Immature natural killer cell (primary cell): ENCODE measurements around the gene AXL. TPM values are rescaled to one million over a fixed set of nuclear protein-coding genes. Genes with fewer than 3 reads are reported as not detected.
"Not testable (repeated sequence)": the region's sequence is repeated elsewhere in the genome, so short reads cannot be mapped to it uniquely, and the experiment has no call there.

ENCODE experiments used
- DNase-seq, 3 donors: peaks; one replicate each; pipeline ENCODE4 v3.0.0; 2022; ENCODE audit warnings: mixed read lengths in 1 of 3
- H3K27ac Mint-ChIP-seq, 6 donors: one replicate each; pipeline ENCODE4 v1.8.0; 2020; ENCODE audit warnings: mixed read lengths in 6 of 6, mild to moderate bottlenecking in 5 of 6, inconsistent platforms in 4 of 6, moderate library complexity in 3 of 6
- H3K27me3 Mint-ChIP-seq, 3 donors: one replicate each; pipeline ENCODE4 v1.8.0; 2020 to 2021; ENCODE audit warnings: low read depth in 3 of 3, mild to moderate bottlenecking in 3 of 3, mixed read lengths in 3 of 3, moderate library complexity in 3 of 3, inconsistent platforms in 1 of 3
- H3K36me3 Mint-ChIP-seq, 3 donors: one replicate each; pipeline ENCODE4 v1.8.0; 2020; ENCODE audit warnings: mixed read lengths in 3 of 3, inconsistent platforms in 2 of 3, mild to moderate bottlenecking in 2 of 3
- H3K4me1 Mint-ChIP-seq, 2 donors: one replicate each; pipeline ENCODE4 v1.8.0; 2020; ENCODE audit warnings: inconsistent platforms in 2 of 2, mild to moderate bottlenecking in 2 of 2, mixed read lengths in 2 of 2, moderate library complexity in 1 of 2
- H3K4me3 Mint-ChIP-seq, 5 donors: one replicate each; pipeline ENCODE4 v1.8.0; 2020; ENCODE audit warnings: mild to moderate bottlenecking in 5 of 5, mixed read lengths in 5 of 5, inconsistent platforms in 3 of 5, moderate library complexity in 3 of 5
- H3K9me3 Mint-ChIP-seq, 6 donors: one replicate each; pipeline ENCODE4 v1.8.0; 2020; ENCODE audit warnings: mild to moderate bottlenecking in 6 of 6, mixed read lengths in 6 of 6, inconsistent platforms in 4 of 6, moderate library complexity in 3 of 6
- polyA plus RNA-seq, 3 donors: library from polyadenylated mRNA; unstranded; fragments of 300-500 nt; fragmentation: Illumina TruSeq; gene quantifications; one replicate each; pipeline ENCODE4 v1.2.3, GENCODE V29; 2021

The AXL gene
- polyA plus RNA-seq, 3 donors from 2014 or later, result 0.61 to 1.2 (median 0.97) TPM

DNA sequence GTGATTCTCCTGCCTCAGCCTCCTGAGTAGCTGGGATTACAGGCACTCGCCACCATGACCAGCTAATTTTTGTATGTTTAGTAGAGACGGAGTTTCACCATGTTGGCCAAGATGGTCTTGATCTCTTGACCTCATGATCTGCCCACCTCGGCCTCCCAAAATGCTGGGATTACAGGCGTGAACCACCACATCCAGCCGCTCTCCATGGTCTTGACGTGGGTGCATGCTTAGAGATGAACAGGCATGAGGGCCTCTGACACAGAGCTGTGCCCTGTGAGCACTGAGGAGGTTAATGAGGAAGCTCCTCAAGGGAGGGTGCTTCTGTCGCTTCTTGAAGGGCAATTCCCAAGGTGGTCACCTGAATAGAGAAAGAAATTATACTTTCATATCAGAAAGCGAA, 70.8 kb downstream of the AXL start:
- not testable (repeated sequence) for H3K4me3 Mint-ChIP-seq, H3K27me3 Mint-ChIP-seq, DNase-seq, H3K9me3 Mint-ChIP-seq
- H3K4me1 Mint-ChIP-seq, result peaks cover 9 to 15% of the 10 kb centered on the region in 2 donors
- peaks cover 32 to 42% (median 33%) of the 10 kb centered on the region in 3 donors for H3K36me3 Mint-ChIP-seq
- peak overlapping the region in 5 of 6 donors; percentile 28 to 66 (median 65) for H3K27ac Mint-ChIP-seq

GRCh38 chr19:41294393-41294792, 75.4 kb downstream of the AXL start:
- peaks cover 30 to 54% (median 33%) of the 10 kb centered on the region in 3 donors for H3K36me3 Mint-ChIP-seq
- H3K9me3 Mint-ChIP-seq, result no peaks in the 10 kb centered on the region
- H3K4me3 Mint-ChIP-seq, result peak overlapping the region in 1 of 5 donors; percentile 2
- peaks cover 3 to 17% (median 10%) of the 10 kb centered on the region in 3 donors for H3K27me3 Mint-ChIP-seq
- H3K4me1 Mint-ChIP-seq, result peaks cover 42 to 50% of the 10 kb centered on the region in 2 donors
- peak overlapping the region in 4 of 6 donors; percentile 21 to 77 (median 46) for H3K27ac Mint-ChIP-seq
- DNase-seq, result no peak

- Mint-ChIP-seq H3K4me3 (no peak overlapping the region), H3K4me1 (peaks cover 52 to 61% of the 10 kb centered on the region in 2 donors), H3K27me3 (peaks cover 3 to 19% (median 15%) of the 10 kb centered on the region in 3 donors), H3K9me3 (no peaks in the 10 kb centered on the region), H3K27ac (peak overlapping the region; percentile 77 to 100 (median 99)), H3K36me3 (peaks cover 28 to 60% (median 33%) of the 10 kb centered on the region in 3 donors)
- DNase-seq, result no peak
Measured at GRCh38 chr19:41295499-41295898, 76.5 kb downstream of the AXL start.

GRCh38 chr19:41296433-41296871, 77.4 kb downstream of the AXL start:
- peak overlapping the region; percentile 98 to 100 (median 100) for H3K27ac Mint-ChIP-seq
- peaks cover 29 to 59% (median 30%) of the 10 kb centered on the region in 3 donors for H3K36me3 Mint-ChIP-seq

GRCh38 chr19:41297628-41298347, 78.8 kb downstream of the AXL start:
- Mint-ChIP-seq H3K27ac (peak overlapping the region; percentile 98 to 100 (median 100)), H3K27me3 (peaks cover 7 to 25% (median 22%) of the 10 kb centered on the region in 3 donors), H3K4me1 (peaks cover 75 to 84% of the 10 kb centered on the region in 2 donors), H3K4me3 (peak overlapping the region; percentile 23 to 62 (median 55)), H3K9me3 (no peaks in the 10 kb centered on the region), H3K36me3 (peaks cover 25 to 60% (median 34%) of the 10 kb centered on the region in 3 donors)
- DNase-seq, result peak; percentile 58 to 65 (median 62)

More at GRCh38 chr19:41296433-41296871, 77.4 kb downstream of the AXL start:
- no peak for DNase-seq
- peaks cover 62 to 71% of the 10 kb centered on the region in 2 donors for H3K4me1 Mint-ChIP-seq
- no peaks in the 10 kb centered on the region for H3K9me3 Mint-ChIP-seq
- H3K4me3 Mint-ChIP-seq, result peak overlapping the region in 2 of 5 donors; percentile 25 to 61
- H3K27me3 Mint-ChIP-seq, result peaks cover 3 to 17% (median 16%) of the 10 kb centered on the region in 3 donors

DNA sequence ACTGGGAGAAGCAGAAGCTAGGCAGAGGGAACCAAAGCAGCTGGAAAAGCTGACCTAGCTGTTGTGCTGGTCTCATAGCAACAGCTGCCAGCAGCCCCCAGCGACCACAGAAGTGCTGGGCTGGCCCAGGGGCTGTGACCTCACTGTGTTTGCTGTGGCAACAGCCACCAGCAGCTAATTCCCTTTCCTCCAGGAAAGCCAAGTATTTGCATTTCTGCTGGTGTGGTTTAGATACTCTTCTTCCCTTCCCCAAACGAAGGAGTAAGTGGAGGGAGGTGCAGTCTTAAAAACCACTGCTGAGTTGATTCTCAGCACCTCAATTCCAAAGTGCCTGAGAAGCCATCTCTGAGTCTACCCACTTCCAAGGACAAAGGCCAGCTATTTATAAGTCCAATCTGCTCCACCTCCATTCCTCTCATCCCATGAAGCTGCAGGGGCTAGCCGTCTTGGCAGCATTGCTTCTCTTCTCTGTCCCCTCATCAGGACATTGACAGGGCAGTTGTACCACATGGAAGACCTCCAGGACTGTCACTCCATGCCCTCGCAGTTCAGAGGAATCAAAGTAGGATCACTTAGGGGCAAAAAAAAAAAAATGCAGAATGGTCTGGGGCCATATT, 79.4 kb downstream of the AXL start:
- Mint-ChIP-seq H3K4me3 (peak overlapping the region; percentile 23 to 62 (median 55)), H3K4me1 (peaks cover 82 to 91% of the 10 kb centered on the region in 2 donors), H3K27ac (peak overlapping the region; percentile 98 to 100 (median 100)), H3K36me3 (peaks cover 21 to 61% (median 34%) of the 10 kb centered on the region in 3 donors), H3K9me3 (no peaks in the 10 kb centered on the region), H3K27me3 (peaks cover 10 to 27% (median 25%) of the 10 kb centered on the region in 3 donors)
- peak; percentile 76 to 79 (median 77) for DNase-seq

- Mint-ChIP-seq H3K4me1 (peaks cover 89 to 98% of the 10 kb centered on the region in 2 donors), H3K4me3 (peak overlapping the region; percentile 28 to 62 (median 55)), H3K27me3 (peaks cover 11 to 32% (median 30%) of the 10 kb centered on the region in 3 donors), H3K9me3 (no peaks in the 10 kb centered on the region), H3K36me3 (peaks cover 24 to 59% (median 35%) of the 10 kb centered on the region in 3 donors), H3K27ac (peak overlapping the region; percentile 98 to 100 (median 100))
- DNase-seq, result peak in 1 of 3 donors; percentile 24
Measured at GRCh38 chr19:41299046-41299754, 80.2 kb downstream of the AXL start.

GRCh38 chr19:41299755-41300089, 80.7 kb downstream of the AXL start:
- peaks cover 21 to 58% (median 35%) of the 10 kb centered on the region in 3 donors for H3K36me3 Mint-ChIP-seq

GRCh38 chr19:41300555-41300954, 81.5 kb downstream of the AXL start:
- Mint-ChIP-seq H3K9me3 (no peaks in the 10 kb centered on the region), H3K27me3 (peaks cover 12 to 33% (median 32%) of the 10 kb centered on the region in 3 donors), H3K4me1 (peaks cover 100% of the 10 kb centered on the region in 2 donors), H3K36me3 (peaks cover 23 to 58% (median 31%) of the 10 kb centered on the region in 3 donors), H3K27ac (peak overlapping the region; percentile 98 to 100 (median 100)), H3K4me3 (peak overlapping the region in 1 of 5 donors; percentile 47)
- DNase-seq, result no peak

More at GRCh38 chr19:41299755-41300089, 80.7 kb downstream of the AXL start:
- peak in 2 of 3 donors; percentile 49 to 50 for DNase-seq
- no peaks in the 10 kb centered on the region for H3K9me3 Mint-ChIP-seq
- H3K27me3 Mint-ChIP-seq, result peaks cover 12 to 33% (median 32%) of the 10 kb centered on the region in 3 donors
- H3K4me1 Mint-ChIP-seq, result peaks cover 94 to 100% of the 10 kb centered on the region in 2 donors
- H3K4me3 Mint-ChIP-seq, result peak overlapping the region; percentile 22 to 62 (median 55)
- H3K27ac Mint-ChIP-seq, result peak overlapping the region; percentile 98 to 100 (median 100)

DNA sequence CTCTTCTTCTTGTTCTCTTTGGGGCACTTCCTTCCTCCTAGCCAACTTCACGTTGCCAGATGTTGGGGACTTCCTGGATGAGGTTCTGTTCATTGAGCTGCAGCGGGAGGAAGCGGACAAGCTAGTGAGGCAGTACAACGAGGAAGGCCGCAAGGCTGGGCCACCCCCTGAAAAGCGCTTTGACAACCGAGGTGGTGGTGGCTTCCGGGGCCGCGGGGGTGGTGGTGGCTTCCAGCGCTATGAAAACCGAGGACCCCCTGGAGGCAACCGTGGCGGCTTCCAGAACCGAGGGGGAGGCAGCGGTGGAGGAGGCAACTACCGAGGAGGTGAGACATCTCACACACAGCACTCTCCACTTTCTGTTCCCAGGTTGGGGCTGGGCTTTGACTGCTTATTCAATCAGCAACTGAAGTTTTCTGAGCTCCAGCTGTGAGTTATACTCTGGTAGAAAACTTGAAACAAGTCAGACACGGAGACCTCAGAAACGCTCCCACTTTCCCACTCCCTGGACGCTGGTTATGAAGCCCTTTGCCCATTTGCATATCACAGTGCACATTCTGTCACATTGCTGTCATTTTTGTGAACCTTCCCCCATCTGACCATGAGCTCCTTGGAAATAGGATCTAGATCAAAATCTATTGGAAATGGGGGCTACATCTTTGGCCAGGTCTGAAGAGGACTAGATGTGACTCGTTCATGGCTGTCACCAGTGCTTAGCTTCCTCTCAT, 83.8 kb downstream of the AXL start:
- Mint-ChIP-seq H3K27ac (peak overlapping the region; percentile 98 to 100 (median 100)), H3K36me3 (peaks cover 33 to 52% (median 34%) of the 10 kb centered on the region in 3 donors), H3K27me3 (peaks cover 16 to 42% (median 41%) of the 10 kb centered on the region in 3 donors), H3K4me1 (peaks cover 100% of the 10 kb centered on the region in 2 donors), H3K9me3 (no peaks in the 10 kb centered on the region), H3K4me3 (peak overlapping the region; percentile 83 to 95 (median 90))
- peak; percentile 94 to 95 (median 95) for DNase-seq

- peak overlapping the region; percentile 98 to 100 (median 100) for H3K27ac Mint-ChIP-seq
- peaks cover 100% of the 10 kb centered on the region in 2 donors for H3K4me1 Mint-ChIP-seq
- DNase-seq, result peak in 2 of 3 donors; percentile 54 to 55
- H3K9me3 Mint-ChIP-seq, result no peaks in the 10 kb centered on the region
- peak overlapping the region; percentile 83 to 95 (median 90) for H3K4me3 Mint-ChIP-seq
- H3K27me3 Mint-ChIP-seq, result peaks cover 22 to 45% (median 41%) of the 10 kb centered on the region in 3 donors
- H3K36me3 Mint-ChIP-seq, result peaks cover 33 to 52% (median 34%) of the 10 kb centered on the region in 3 donors
Measured at GRCh38 chr19:41303954-41304353, 84.9 kb downstream of the AXL start.

- Mint-ChIP-seq H3K27me3 (peaks cover 30 to 49% (median 49%) of the 10 kb centered on the region in 3 donors), H3K36me3 (peaks cover 33 to 45% (median 34%) of the 10 kb centered on the region in 3 donors), H3K27ac (peak overlapping the region; percentile 98 to 100 (median 100)), H3K4me3 (peak overlapping the region; percentile 11 to 95 (median 90)), H3K4me1 (peaks cover 98 to 100% of the 10 kb centered on the region in 2 donors), H3K9me3 (no peaks in the 10 kb centered on the region)
- no peak for DNase-seq
Measured at GRCh38 chr19:41304706-41305483, 85.9 kb downstream of the AXL start.
